GM19372 (cell line): ENCODE results near the gene RPS6KA3.
"Not testable (repeated sequence)": the region's sequence is repeated elsewhere in the genome, so short reads cannot be mapped to it uniquely, and the experiment has no call there.

ENCODE experiments used
- ATAC-seq: cut with Tn5 transposase; IDR thresholded peaks from one replicate; pipeline ENCODE4 v1.9.1; 2021; ENCODE audit warnings: mild to moderate bottlenecking, low read depth, moderate library complexity; ENCODE audit not compliant: unreplicated experiment

The RPS6KA3 gene

DNA sequence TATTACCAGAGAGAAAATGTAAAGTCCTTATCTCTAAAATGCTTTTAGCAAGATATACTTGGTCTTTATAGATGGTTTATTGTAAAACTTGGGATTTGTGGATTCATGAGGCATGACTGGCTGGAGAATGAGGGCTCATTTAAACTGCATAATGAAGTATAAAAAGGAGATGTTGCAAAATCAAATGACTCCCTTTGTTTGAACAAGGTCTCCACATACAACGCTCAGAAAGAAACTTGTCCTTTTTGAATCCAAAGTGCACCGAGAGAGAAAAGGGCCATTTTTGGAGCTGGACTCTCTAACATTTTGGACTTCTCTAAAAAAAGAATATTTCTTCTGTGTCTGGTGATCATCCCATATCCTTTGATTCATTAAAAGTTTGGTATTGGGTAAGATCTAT is 117.4 kb downstream of the RPS6KA3 start:
- ATAC-seq: no peak

DNA sequence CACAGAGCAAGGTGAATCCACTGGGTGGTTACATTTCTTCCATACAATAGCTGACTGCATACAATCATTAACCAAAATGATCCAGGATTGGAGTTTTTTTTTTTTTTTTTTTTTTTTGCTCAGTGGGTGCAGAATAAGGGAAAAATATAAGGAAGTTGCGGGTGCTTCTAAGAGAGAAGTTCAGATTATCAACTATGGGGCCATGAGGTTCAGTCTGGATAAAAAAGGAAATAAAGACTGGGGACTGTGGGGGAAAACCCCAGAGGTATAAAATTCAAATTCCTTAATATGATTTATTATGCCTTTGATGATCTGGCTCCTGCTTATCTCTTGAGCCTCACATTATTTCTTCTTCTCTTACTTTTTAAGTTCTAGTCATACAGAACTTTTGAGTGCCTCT is 119.1 kb downstream of the RPS6KA3 start:
- no peak for ATAC-seq

DNA sequence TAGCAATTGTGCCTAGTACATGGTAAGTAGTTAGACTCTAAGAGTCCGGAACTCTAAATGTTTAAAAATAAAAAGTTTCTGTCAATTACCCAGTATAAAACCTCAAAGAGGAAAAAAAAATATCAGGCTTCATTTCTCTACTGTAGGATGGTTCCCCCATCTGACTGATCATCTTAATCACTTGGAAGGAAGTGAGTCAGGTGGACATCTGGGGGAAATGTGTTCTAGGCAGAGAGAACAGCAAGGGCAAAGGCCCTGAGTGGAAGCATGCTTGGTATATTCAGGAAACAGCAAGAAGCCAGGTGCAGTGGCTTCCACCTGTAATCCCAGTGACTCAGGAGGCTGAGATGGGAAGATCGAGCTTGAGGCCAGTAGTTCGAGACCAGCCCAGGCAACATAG is 122.2 kb downstream of the RPS6KA3 start:
- no peak for ATAC-seq

DNA sequence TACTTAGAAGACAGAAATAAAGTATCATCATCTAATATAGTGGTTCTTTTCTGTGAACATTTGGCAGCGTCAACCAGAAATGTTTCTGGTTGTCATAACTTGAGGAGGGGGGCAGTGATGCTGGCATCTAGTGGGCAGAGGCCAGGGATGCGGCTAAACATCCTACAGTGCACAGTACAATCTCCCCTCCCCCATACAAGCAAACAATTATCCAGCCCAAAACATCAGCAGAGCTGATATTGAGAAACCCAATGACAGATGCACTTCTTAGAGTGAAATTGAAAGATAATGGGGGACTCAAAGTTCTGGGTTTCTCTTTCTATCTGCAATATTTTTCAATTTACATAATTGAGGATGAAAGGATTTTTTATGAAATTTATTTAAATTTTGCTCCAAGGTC is 123.1 kb downstream of the RPS6KA3 start:
- no peak for ATAC-seq

DNA sequence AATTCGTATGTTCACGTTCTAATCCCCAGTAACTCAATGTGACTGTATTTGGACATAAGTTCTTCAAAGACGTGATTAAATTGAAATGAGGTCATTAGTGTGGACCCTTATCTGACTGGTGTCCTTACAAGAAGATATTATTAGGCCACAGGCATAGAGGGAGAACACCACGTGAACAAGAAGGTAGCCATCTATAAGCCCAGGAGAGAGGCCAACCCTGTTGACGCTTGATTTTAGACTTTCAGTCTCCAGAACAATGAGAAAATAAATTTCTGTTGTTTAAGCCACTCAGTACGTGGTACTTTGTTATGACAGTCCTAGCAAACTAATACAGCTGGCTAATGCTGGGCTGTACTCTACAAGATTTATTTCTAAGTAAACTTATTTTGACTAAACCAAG is 123.6 kb downstream of the RPS6KA3 start:
- ATAC-seq: no peak

DNA sequence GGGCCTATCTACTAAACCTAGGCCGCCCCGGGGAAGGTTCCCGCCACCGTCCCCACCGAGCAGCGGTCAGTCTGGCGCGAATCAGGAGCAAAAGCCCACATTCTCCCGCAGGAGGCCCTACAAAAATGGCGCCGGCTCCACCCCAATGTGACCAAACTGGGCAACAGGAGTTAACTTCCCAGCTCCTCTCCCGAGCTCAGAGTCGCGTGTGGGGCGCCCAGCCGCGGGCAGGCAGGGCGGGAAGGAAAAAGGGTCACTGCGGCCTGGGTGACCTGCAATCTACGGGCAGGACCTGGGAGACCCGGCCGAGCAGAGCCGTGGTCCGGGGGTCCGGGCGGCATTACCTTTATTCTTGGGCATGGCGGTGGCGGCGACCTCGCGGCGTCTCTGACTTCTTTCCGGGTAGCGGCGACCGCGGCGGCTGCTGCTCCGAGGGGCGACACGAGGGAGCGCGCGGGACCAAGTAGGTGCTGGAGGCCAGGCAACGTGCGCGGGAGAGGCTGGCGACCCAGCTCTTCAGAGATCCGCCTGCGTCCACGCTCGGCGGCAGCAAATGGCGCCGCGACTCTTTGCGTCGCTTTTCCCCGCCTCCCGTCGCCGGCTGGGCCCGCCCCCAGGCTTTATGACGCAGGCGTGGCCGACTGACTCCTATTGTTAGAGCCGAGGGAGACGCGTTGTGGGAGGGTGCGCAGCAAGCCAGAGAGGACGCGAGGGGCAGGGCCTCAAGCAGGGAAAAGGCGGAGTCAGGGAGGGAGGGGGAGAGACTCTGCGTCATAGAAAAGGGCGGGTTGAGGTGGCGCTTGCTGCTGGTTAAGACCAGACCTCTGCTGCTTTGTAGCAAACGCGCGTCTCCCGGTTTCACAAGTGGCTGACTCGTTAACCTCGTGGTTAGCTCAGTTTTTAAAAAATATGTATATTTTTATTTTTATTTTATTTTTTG is 125.2 kb downstream of the RPS6KA3 start, which contains the start of gene EIF1AX:
EIF1AX (minus strand) TSS at position 558 of the 940 bp plus-strand sequence; CDS start at position 360, 198 bp downstream.
- ATAC-seq: peak; percentile 95

DNA sequence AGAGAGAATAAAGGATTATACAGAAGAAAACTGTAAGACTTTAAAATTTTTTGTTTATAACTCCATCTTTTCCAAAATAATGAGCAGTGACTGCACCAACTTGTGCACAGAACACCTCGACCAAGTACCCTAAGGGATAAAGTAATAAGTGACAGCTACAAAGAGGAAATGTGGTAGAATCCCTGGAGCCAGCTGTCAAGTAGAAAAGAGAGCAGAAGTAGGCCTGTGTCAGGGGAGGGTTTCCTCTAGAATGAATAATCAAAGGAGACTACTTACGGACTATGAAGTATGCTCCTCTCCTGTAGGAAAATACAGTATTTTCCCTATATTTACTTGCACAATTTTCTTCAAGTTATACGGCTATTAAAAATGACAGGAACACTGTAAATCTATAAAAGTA is 126.3 kb downstream of the RPS6KA3 start:
- no peak for ATAC-seq

DNA sequence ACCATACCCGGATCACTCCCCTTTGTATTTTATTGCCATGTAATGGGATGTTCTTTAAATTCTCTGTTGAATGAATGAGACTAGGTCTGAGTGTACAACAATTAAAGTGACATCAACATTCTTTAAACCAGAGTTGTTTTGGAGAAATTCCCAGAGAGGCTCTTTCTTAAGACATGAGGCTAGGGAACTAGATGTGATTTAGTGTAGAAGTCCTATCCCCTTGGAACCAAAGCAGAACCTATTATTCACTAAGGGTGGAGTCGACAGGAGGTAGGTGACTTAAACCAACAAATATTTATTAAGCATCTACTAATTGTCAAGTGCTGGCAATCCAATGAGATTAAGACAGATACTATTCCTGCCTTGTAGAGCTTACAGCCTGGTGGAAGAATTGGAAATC is 126.7 kb downstream of the RPS6KA3 start:
- ATAC-seq: no peak

DNA sequence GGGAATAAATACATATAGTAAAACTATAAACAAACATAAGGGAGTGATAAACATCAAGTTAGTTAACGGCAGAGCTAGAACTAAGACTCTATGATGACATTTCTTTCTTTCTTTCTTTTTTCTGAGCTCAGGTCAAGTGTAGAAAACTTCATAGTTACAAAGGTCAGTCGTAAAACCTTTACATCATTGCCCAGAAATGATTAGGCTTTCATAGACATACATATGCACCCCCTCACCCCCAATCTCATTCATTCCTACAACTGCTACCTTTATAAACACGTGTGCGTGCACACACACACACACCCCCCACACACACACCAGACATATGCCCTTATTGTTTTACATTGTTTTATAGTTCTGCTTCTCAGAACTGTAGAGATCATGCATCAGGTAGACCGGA is 130.8 kb downstream of the RPS6KA3 start:
- ATAC-seq: no peak

DNA sequence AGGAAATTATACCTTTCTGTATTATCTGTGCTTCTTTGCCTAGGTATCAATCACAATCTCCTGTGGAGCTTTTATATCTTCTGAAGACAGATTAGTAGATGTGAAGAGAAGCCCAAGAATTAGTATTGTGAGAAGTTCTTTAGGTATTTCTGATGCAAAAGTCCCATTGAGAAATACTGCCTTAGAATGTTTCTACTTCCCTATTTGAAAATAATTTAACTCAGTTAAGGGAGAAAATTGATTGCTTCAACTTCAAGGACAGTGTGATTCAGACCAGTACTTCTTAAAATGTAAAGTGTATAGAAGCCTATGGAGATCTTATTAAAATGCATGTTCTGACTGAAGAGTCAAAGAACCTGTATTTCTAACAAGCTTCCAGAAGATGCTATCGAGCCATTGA is 134.0 kb downstream of the RPS6KA3 start:
- no peak for ATAC-seq

DNA sequence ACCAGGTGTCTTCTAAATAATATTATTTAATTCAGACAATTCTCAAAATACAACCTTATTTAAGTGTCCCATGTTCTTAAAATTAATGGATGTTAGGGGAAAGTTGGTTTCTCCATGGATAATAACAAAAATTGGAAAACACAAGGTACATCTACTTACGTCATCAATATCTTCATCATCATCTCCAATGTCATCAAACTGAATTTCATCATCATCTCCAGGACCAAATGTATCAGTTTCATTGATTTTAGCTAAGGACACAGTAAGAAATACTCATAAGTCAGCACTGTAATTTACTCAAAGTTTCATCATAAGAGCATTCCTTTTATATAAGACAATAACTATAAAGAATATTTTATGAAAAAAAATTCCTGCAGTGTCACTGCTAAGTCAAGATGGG is 136.4 kb downstream of the RPS6KA3 start:
- ATAC-seq: no peak

DNA sequence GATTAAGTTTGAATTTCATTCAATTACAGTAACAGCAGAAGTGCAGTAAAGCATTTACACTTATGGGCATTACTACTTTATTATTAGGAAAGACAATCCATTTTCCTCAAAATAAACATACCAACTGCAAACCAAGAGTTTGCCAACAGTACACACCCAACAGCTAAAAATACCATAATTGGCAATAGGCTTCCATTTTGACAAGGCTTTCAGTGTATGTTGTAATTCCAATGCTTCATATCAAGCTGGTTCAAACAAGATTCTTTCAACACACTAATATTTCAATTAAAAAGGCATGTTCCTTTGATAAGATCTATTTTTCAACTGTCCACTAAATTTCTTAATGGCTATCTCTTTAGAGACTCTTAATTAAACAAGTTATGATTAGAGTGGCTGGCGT is 137.2 kb downstream of the RPS6KA3 start:
- no peak for ATAC-seq

DNA sequence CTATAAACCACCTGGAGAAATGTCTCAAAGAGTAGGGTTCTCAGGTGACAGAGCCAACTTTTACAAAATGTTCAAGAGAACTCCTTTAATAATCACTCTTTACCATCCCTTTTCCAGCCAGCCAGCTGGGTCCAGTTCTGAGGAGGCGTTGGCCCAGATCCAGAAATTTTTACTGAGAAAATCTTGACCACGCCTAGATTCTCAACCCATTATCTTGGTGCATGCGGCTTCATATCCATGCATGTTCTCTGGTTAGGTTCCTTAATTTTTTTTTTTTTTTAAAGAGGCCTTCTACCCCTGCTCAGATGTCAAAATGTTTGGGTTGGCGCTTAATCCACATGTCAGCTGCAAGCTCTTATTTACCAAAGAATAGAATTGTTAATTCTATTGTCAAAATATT is 138.0 kb downstream of the RPS6KA3 start:
- no peak for ATAC-seq

DNA sequence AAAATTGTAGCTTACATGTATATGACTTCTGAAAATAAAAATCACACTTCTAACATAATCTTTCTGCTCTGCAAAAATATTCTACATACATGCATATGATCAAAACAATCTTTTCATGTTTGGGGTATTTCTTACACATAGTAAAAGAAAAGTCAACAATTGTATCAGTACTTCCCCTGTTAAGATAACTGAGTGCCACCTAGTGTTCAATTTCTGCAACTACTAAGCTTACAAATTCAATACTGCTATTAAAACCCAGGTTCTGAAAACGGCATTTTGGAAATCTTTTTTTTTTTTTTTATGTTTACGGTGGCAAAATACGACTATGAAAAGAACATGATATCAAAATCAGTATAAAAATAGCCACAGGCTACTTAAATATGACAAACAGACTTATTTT is 139.3 kb downstream of the RPS6KA3 start:
- not testable (repeated sequence) for ATAC-seq

DNA sequence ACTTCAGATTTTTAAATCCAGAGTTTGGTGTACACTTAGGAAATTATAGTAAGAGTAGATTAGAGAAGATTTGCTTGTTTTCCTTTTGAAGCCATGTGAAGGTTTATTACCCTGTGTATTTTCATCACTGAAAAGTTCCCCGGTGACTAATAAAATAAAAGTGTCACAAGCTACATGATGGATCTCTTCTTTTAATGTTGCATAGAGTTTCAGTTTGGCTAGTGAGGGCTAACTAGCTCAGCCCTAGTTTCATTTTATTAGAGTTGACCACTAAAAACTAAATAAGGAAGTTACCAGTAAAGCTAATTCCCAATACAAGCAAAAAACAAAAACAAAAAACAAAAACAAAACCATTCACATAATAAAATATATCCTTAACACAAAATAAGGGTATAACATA is 139.9 kb downstream of the RPS6KA3 start:
- ATAC-seq: not testable (repeated sequence)

DNA sequence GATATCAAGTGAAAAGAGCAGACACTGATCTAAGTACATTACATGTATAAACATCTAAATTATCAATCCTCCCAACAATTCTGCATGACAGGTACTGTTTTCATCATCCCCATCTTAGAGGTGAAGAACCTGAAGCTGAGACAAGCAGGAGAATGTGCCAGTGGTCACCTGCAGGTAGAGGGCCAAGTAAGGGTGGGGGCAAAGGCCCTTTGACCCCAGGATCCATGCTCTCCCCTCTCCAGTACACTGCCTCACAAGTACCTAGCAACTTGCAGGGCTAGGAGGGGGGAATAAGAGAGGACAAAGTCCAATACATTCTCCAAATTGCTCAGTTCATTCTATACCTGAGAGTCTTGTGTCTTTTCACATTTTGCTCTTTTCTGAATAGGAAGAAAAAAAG is 141.7 kb downstream of the RPS6KA3 start:
- ATAC-seq: no peak

DNA sequence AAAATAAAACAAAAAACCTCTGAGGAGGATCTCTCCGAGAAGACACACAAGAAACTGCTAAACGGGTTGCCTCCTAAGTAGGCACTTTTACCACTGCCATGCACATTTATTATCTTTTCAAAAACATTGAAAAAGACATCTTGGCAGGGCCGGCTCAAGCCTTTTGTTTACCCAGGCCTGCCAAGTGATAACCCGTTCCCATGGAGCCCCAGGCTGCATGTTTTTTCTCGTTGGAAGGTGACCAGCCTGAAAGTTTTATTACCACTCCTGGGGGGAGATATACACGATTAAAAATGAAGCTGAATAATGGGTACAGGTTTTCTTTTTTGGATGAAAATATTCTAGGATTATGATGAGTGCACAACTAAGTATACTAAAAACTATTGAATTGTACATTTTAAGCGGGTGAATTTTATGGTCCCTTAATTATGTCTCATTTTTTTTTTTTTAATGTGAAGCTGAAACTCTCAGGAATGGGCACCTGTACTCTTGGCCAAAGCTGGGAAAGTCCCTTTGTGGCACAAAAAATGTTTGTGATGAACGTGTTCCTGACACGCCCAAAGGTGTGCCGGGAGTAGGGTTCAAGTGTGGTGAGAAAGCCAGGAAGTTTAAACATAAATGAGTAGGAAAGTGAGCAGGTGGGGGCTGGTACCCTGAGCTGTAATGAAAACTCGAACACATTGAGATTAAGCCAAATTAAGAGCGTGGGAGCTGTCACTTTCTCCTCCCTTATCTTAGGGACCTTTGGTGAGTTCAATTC is 148.5 kb downstream of the RPS6KA3 start:
- no peak for ATAC-seq

DNA sequence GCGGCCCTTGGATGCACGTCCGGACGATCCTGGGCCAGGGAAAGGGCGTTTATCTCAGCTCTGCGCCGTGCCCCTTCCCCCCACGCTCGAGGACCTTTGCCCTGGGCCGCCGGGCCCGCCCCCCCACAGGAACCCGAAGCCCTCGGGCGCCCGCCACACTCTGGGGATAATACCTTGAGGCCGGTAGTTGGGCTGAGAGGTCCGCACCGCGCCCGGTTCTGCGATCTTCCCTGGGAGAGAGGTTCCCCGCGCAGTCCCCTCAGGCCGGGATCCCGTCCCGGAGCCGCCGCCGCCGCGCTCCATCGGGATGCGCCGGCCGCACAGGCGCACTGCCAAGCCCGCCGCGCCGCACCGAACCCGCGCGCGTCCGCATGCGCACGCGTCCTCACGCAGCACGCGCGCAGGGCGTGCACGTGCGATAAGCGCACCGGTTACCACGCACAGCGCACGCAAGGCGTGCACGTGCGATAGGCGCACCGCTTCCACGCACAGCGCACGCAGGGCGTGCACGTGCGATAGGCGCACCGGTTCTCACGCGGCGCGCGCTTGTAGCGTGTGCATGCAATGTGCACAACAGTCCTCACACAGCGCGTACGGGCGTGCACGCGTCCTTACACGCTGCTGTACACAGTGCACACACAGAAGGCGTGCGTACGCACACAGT is 150.0 kb downstream of the RPS6KA3 start, which contains the start of gene MAP7D2:
MAP7D2 (minus strand) TSS at position 331 of the 664 bp plus-strand sequence; CDS start at position 303, 28 bp downstream.
- no peak for ATAC-seq

DNA sequence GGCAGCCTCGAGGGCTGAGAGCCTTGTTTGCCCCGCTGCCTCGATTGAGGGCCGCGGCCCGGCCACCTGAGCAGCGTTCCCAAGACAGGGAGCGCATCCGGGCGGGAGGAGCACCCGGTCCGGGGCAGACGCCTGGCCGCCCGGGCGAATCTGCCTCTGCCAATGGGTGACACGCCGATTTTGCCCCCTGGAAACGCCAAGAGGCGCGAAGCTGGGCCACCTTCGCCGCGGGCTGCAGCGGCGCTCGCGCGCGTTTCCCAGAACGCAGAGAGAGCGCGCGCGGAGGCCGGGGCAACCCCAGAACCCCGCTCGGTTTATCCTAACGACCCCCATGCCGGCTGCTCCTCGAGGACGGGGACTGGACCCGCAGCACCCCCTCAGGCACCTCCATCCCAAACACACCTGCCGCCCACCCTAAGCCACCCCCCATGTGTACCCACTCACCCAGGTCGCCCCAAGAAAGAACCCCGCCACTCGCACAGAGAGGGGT is 150.6 kb downstream of the RPS6KA3 start:
- no peak for ATAC-seq

DNA sequence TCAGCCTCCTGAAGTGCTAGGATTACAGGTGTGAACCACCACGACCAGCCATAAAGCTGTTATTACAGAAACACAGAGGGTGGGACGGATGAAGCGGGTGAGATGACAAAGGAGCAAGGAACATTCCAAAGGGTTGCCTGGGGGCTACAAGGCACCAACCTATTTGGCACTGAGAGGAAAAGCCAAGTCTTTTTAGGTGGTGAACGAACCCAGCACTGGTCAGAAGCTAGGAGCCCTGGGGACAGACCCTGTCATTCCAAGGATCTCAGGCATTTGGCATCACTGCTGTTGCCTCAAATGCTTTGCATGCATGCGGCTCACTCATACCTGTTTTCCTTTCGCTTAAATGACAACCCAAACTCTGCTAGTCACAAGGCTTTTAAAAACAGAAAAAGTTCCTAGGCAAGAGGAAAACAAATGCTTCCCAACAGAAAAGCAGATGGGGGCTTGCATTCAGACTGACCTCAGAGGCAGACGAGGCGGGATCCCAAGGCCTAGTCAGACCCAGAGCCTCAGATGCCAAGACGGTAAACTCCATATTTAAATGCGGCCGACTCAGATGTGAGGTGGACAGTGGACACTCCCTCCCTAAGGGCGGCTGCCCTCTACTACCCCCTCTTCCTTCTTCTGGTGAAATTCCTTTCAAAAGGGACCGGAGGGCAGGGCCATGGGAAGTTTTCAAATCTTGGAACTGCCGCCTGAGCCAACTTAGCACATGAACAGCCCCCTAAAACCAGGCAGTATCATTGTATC is 154.5 kb downstream of the RPS6KA3 start:
- no peak for ATAC-seq
